Stimulated activated CD8-positive, alpha-beta memory T cell treated with anti-CD3 and anti-CD28 coated beads, Interleukin-7, amount 100 ng/mL, for 48 hours (primary cell): ENCODE measurements around the gene RAB34.
"Not testable (repeated sequence)": the region's sequence is repeated elsewhere in the genome, so short reads cannot be mapped to it uniquely, and the experiment has no call there.

Experiments used
- DNase-seq, 2 donors: peaks; one replicate each; pipeline ENCODE4 v3.0.0-alpha.2; 2020; ENCODE audit warnings: low read depth in 1 of 2; ENCODE audit errors: extremely low read depth in 1 of 2

The RAB34 gene

DNA sequence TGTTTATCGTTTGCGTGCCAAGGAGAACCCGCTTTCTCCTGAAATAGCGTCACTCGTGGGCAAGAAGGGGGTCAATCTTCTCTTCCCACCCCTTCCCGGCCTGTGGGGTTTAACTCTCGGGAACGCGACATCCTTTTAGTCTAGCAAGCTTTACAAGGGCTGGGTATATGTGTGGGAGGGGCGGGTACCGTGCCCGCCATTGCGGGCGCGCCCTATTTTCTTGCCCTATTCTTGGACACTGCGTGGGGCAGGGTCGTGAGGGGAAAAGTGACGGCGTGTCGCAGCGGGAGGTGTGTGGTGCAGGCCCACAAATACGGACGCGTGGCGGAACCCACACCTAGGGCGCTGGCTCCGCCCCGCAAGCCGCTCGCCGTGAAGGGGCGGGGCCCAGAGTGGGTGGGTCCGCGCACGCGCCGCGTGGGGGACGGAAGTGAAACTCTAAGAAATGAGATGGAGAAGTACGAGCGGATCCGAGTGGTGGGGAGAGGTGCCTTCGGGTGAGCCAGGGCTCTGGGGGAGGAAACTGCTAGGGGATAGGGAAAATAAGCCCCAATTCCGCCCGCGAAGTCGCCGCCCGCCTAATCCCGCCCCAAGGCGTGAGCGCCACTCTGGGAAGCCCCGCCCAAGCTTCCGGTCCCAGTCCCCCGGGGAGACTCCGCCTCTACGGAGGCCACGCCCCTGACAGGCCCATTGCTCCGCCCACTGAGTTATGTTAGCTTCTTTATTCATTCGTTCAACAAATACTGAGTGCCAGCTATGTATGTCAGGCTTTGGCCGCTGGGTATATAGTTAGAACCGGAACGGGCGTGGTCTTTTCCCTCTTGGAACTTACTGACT is 10.9 kb upstream of the RAB34 start, which contains the start of gene NEK8:
TSS of gene NEK8 (plus strand) at position 425 of the 837 bp plus-strand sequence. CDS start at position 451, 26 bp downstream.
- DNase-seq, result peak; percentile 92 to 96

DNA sequence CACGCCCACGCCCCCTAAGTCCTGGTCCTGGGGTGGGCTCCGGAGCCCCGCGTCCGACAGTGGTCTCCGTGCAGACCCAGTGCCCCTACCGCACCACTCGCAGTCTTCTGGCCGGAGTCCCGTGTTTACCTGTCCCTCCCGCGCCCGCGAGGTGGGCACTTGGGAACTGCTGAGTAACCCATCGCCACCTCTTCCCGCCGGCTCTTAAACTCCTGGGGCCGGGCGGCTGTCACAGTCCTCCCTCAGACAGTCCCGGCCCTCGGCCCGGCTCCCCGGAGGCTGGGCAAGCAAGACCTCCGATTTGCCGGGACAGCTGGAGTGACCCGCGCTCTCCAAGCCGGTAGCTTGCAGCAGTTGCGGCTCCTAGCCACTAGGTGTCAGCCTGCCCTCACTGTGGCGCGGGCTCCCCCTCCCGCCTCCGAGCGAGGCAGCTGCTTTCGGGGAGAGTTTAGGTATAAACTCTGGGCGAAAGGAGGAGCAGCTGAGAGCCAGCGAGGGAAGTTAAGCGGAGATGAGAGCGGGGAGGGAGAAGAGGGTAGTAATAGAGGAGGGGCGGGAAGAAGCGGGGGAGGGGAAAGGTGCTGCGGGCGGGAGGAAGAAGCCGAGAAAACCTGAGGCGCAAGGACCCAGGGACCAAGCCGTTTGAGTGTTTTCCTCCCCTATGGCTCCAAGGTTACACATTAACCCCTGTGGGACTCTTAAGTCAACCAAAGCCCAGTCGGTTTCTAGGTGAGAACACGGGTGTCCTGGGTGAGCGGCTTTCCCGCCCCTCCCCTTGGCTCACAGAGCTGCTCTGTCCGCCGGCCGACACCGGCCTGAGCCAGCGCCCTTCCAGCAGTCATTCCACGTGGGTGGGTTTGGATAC is 9.2 kb upstream of the RAB34 start:
- peak; percentile 79 to 89 for DNase-seq

DNA sequence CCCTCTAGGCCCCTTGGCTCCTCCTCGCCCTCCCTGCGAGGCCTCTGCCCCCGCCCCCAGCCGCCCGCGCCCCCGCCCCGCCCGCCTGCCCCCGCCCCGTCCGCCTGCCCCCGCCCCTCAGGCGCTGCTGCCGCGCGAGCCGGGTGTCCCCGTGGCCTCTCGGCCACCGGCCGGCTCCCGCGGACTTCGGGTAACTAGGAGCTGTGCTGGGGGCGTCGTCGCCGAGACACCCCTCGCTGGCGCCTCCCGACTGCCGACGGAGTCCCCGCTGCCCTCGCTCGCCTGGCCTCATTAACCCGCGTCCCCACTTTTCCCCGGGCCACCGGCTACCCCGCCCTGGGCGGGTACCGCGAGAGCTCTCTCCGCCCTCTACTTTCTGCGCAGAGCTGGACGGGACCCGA is 8.6 kb upstream of the RAB34 start, which contains the start of gene TLCD1:
TSS of gene TLCD1 (minus strand) at position 8 of the 401 bp plus-strand sequence. CDS start 136 bp downstream, outside the sequence.
- peak; percentile 61 to 69 for DNase-seq

DNA sequence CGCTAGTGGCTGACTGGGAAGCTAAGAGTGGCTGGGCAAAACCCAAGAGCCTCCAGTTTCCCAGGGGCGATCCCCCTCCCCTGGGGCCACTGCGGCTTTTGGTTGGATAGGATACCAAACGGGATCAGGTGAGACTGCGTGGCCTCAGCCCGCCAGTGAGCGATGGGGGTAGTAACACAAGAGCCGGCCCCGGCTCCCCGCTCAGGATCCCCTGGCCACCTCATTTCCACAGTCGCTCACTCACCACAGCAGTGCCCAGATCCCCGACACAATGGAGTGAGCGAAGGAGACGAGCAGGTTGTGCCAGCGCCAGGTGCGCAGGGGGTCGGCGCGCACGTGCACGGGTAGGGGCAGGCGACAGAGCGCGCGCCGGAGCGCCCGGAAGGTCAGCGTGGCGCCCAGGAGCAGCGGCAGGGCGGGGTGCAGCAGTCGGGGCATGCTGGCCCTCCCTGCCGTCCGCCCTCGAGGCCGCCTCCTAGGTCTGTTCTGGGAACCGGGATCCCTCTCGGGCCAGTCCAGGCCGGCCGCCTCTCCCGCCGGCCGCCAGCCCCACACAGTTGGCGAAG is 8.1 kb upstream of the RAB34 start:
- DNase-seq, result peak in 1 of 2 donors; percentile 59

DNA sequence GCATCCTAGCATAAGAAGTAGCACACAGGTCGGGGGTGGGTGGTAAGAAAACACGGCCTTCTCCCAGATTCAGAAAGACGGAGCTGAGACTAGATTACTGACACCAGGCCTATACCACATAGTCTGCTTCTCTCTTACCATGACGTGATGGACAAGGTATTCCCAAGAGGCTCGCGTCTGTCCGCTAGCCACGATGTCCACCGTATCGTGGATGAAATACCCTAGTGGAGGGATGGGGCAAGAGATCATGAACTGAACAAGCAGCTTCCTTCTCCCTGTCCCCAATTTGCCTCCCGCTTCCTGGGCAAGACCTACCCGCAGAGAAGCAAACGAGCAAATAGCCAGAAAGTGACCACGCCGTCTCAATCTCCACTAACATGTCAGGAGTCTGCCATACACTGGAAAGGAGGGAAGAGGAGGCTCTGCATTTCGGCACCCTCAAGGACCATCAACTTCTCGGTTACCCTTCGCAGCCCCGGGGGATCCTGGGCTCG is 7.5 kb upstream of the RAB34 start:
- no peak for DNase-seq

DNA sequence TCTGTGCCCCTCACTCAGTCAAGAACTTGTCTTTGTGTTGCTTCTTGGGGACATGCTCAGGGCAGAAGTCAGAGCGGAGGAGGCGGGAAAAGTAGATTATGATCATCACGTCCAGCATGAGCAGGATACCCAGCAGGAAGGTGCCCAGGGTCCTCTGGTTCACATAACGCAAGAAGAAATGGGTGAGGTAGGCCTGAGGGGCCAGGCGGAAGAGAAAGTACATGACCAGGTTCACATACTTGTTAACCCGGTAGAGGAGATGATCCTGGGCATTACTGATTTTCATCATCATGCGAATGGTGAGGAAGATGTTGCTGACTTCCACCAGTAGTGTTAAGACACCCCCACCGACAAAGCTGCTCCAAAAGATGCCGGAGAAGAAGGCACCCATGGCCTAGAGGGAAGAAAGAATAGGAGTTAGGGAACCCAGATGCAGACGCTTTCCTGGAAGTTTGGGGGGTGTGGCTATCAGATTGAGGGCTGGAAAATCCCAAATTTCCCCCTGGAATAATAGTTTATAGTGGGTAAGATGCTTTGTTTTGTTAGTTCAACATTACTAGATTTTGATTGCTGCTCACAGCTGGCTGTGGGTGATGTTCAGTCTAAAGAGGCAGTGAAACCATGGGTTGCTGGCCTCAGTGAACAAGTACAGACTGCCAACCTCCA is 7.0 kb upstream of the RAB34 start:
- no peak for DNase-seq

DNA sequence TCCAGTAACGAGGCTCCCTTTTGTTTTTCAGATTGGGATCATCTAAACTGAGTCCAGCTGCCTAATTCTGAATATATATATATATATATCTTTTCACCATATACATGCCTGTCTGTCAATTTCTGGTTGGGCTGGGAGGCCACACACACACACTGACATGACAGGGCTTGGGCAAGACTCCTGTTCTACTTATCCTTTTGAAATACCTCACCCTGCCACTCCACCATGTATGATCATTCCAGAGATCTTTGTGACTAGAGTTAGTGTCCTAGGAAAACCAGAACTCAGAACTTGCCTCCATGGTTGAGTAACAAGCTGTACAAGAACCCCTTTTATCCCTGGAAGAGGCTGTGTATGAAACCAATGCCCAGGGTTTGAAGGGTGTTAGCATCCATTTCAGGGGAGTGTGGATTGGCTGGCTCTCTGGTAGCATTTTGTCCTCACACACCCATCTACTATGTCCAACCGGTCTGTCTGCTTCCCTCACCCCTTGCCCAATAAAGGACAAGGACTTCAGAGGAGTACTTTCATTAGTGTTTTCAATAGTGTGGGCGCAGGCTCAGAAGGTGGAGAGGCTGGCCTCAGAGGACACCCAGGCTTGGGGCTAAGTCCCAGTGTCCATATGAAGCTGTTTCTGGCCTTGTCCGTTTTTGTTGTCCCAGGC is 6.3 kb upstream of the RAB34 start:
- not testable (repeated sequence) for DNase-seq

DNA sequence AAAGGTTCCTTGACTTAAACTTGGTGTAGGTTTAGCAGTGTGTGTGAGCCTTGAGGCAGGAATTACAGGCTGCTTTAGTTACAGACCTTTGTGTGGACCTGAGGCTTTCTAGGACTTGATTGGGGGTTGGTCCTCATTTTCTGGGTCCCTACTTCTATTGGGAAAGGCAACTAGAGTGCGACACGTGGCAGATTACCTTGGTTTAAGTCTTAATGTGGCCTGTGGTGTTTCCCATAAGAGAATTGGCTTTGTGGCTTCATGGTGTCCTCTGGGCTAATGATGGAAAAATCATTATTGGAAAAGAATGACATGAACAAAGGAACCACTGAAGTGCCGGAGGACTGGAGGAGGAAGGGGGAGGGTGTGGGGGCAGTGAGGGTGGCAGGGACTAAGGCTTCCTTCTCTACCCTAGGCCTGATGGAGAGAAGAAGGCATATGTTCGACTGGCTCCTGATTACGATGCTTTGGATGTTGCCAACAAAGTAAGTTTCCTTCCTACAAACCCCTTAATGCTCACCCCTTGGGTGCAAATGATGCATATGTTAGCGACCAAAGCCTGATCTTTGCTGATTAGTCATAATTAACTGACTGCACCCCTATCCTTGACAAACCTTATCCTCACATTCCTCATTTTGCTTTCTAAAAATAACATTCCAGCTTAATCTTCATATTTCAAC is 5.6 kb upstream of the RAB34 start:
- no peak for DNase-seq

DNA sequence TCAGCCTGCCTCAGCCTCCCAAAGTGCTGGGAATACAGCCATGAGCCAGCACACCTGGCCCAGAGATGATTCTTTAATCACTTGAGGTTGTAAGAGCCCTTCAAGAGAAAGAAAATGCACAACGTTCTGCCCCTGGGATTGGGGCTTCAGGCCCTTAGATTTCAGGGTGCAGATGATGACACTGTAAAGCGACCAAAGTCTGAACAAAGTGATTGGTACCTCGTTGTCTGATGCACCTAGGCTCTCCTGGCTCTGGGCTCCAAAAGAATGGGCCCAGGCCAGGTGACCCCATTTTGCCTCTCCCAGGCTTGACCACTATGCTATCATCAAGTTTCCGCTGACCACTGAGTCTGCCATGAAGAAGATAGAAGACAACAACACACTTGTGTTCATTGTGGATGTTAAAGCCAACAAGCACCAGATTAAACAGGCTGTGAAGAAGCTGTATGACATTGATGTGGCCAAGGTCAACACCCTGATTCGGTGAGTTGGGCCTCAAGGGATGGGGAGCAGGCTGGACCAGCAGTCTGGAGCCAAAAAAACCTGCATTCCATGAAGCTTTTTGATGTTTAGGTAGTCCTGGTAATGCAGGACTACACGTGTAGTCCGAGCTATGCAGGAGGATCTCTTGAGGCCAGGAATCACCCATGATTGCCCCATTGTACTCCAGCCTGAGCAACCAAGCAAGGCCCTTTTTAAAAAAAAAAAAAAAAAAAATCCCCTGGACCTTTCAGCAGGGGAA is 4.9 kb upstream of the RAB34 start:
- DNase-seq, result no peak

DNA sequence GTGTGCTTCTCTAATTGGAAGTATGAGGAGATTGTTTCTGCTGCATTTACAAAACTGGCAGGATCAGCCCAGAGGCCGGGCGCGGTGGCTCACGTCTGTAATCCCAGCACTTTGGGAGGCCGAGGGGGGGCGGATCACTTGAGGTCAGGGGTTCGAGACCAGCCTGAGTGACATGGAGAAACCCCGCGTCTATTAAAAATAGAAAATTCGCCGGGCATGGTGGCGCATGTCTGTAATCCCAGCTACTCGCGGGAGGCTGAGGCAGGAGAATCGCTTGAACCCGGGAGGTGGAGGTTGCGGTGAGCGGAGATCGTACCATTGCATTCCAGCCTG is 3.3 kb upstream of the RAB34 start:
- DNase-seq, result not testable (repeated sequence)

DNA sequence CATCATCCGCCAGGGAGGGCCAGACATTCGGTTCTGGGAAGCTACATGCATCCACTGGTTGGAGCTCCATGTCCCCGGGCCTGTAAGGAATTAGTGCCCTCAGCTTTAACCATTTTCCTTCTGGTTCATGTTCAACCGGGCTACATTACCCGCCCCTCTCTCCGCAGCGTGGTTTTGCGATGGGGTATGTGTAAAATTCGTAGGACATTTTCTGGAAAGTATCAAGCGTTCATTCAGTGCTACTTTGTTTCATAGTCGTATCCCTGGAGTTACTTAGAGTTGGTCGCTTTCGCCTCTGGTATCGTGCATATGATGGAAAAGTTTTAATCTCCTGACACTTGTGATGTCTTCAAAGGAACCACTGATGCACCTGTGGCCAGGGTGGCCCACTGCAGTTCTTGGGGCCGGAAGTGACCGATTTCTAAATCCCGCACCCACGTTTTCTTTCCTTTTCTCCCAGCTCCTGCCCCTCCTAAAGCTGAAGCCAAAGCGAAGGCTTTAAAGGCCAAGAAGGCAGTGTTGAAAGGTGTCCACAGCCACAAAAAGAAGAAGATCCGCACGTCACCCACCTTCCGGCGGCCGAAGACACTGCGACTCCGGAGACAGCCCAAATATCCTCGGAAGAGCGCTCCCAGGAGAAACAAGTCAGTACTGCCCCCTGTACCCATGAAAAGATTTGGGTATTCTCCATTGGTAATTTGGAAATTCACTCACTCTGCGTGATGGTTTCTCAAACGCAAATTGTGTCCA is 2.8 kb upstream of the RAB34 start:
- no peak for DNase-seq

DNA sequence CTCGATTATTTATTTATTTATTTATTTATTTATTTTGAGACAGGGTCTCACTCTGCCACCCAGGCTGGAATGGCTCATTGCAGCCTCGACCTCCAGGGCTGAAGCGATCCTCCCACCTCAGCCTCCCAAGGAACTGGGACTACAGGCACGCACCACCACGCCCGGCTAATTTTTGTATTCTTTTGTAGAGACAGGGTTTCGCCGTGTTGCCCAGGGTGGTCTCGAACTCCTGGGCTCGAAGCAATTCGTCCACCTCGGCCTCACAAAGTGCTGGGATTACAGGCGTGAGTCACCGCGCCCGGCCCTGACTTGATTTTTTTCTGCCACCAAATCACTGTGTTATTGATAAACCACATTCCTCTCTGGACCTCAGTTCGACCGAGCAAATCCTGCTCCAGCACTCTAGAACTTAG is 1.4 kb upstream of the RAB34 start:
- DNase-seq, result no peak

DNA sequence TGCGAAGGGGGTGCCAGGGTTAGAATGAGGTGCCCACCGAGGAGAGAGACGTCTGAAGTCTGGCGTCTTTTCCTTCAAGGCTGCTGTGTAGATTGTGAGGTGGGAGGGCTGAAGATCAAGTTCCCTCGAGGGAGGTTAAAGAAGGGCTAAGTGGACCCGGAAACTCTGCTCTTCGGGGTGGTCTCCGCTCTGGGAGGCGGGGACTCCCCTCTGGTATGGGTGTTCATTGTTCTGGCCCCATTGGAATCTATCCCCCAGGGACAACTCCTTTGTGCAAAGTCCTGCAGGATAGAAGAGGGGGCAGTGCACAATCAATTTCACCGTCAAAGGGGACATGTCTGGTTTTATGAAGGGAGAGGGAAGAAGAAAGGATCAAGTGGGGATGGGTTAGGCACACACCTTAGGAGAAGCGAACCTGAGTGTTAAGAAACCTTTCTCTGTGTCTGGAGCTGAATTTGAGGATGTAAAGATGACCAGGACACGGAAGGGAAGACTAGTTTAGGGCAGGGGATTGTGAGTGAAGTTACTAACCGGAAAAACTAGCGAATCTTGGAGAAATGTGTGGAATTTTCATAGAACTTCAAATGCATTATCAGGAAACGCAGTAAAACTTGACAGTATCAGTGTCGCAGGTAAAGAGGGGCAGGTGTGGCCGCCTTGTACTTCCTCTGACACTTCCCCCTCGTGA is 809 bp upstream of the RAB34 start:
- DNase-seq, result no peak

DNA sequence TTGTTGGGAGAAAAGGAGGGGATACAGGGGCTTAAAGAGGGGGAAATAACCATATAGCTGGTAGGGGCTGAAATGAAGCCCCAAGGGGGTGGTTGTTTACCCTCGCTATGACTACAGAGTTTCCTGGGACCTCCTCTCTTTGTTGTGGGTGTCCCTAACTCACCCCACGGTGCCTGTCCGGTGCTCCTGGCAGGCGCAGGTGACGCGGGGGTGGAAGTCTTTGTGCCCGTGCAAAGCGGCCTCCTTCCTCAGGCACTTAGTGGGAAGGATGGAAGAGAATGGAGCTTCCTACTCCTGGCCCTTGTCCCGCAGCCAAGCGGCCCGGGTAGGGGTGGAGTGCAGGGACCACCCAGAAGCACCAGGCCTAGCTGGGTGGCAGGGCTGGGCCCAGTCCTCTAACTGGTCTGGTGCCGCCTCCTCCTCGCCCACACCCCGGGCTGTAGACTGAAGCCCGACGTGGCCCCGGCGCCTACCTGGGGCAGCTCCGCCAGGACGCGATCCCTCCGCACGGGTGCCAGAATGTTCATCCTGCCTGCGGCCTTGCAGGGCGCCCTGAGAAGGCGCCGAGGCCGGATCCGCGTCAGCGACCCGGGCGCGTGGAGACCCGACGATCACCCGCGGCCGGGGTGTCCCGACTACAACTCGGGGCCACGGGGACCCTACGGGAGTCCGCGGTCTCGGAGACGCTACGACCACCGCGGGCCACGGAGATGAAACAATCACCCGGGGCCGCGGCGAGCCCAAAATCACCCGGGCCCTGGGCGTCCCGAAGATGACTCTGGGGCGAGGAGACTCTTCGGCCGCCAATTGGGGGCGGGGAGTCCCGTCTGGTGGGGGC is 709 bp downstream of the RAB34 start:
- DNase-seq, result no peak

DNA sequence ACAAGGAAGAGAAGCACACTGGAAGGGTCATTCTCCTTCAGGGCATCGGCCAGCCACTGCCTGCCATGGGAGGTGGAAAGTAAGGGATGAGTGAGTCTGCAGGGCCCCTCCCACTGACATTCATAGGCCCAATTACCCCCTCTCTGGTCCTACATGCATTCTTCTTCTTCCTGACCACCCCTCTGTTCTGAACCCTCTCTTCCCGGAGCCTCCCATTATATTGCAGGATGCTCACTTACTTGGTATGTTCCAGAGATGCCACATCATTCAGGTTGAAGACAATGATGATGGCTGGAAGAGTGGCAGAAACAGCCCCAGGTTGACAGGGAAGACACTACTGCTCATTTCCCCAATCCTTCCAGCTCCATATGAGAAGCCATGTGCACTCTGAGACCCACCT is 2.5 kb downstream of the RAB34 start:
- no peak for DNase-seq

DNA sequence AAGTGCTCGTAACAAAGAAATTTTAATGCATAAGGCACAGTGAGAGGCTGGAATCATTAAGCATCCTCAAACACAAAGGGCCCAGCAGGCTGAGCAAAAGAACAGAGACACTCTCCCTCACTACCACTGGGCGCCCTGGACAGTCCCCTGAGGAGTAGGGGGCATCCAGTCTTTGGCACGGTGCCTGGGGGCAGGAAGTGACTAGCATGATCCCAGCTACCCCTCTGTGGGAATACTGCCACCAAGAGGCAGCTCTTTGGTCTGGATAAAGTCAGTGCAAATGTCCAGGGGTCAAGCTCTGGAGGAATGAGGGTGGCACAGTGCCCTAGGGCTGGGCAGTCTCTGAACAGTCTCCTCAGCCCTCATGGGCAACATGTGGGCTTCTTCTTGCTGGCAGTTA is 3.4 kb downstream of the RAB34 start:
- DNase-seq, result no peak
